Measurements from ENCODE around the gene HBD. TPM values are rescaled to one million over a fixed set of nuclear protein-coding genes. Genes with fewer than 3 reads are reported as not detected.

The HBD gene
- total and polyA plus RNA-seq, 9 of the 15 experiments (the other 6 are each of a cell fraction or from before 2014, with no cell fraction given), result 11.8 to 169 (median 36.0) TPM

- no peak for TF ChIP-seq ATF2 (CRISPR knock-in tag; IDR thresholded peaks at IDR 0.05)
- peak; percentile 21; the same call in 1 of the 2 replicates for TF ChIP-seq C11orf30 (IDR thresholded peaks at IDR 0.05; ENCODE audit: low read depth)
- TF ChIP-seq ZNF384 (IDR thresholded peaks at IDR 0.05; ENCODE audit: low read depth, low read length), result peak; percentile 87
- peak; percentile 49; the same call in 1 of the 2 replicates for TF ChIP-seq ELF2 (CRISPR knock-in tag; IDR thresholded peaks at IDR 0.05)
- TF ChIP-seq RREB1 (CRISPR knock-in tag; IDR thresholded peaks at IDR 0.05), result no peak
- no peak for TF ChIP-seq ZNF444 (CRISPR knock-in tag; IDR thresholded peaks at IDR 0.05)
- no peak for TF ChIP-seq ZBTB33 (CRISPR knock-in tag; IDR thresholded peaks at IDR 0.05)
- TF ChIP-seq TBP (optimal IDR thresholded peaks at IDR 0.05; ENCODE audit: low read depth, low read length), result peak; percentile 57
- peak; percentile 45 for TF ChIP-seq ELF4 (CRISPR knock-in tag; IDR thresholded peaks at IDR 0.05)
- TF ChIP-seq FOXA3 (CRISPR knock-in tag; conservative IDR thresholded peaks at IDR 0.05 in 1 of 2, IDR thresholded peaks at IDR 0.05 in 1 of 2), result no peak
- no peak for TF ChIP-seq ARHGAP35 (IDR thresholded peaks at IDR 0.05; ENCODE audit: partially characterized antibody)
- no peak for TF ChIP-seq OTX1 (CRISPR knock-in tag; IDR thresholded peaks at IDR 0.05)
- peak; percentile 88 for TF ChIP-seq TCF3 (CRISPR knock-in tag; IDR thresholded peaks at IDR 0.05)
- peak; percentile 65 for TF ChIP-seq VEZF1 (CRISPR knock-in tag; IDR thresholded peaks at IDR 0.05)
- no peak for TF ChIP-seq ZBTB1 (CRISPR knock-in tag; IDR thresholded peaks at IDR 0.05; ENCODE audit: borderline replicate concordance, low read depth)
- no peak for TF ChIP-seq MED1 (CRISPR knock-in tag; IDR thresholded peaks at IDR 0.05; ENCODE audit: borderline replicate concordance)
- no peak for TF ChIP-seq NFIX (CRISPR knock-in tag; IDR thresholded peaks at IDR 0.05; ENCODE audit: low read depth)
These were observed 41.3 kb upstream of the HBD start (continued) for GRCh38 chr11:5275369-5276110.

All from K562 (cell line).